Right lobe of liver (tissue), 4 donors: ENCODE measurements around the gene MID1.

ENCODE experiments used
- POLR2A ChIP-seq: fragments of 450-650 bp; IDR thresholded peaks from one replicate; pipeline ENCODE4 v1.6.1; 2017; ENCODE audit warnings: antibody characterized with exemption, mild to moderate bottlenecking
- TF ChIP-seq, protein P1 (sequence below), 4 donors: fragments of 200-600 bp in 3 of 4; fragments of 450-650 bp in 1 of 4; IDR thresholded peaks; one replicate each; pipeline versions ENCODE4 v1.5.1 to v1.8.0; 2016 to 2022; ENCODE audit warnings: antibody characterized with exemption in 4 of 4, mild to moderate bottlenecking in 2 of 4
- donor health status: DM: no; HTN: no; CAD: no.
- donor health status: DM: no; HTN: no; CAD: no.
- donor health status: DM: no; HTN: yes; CAD: no.

DNA sequence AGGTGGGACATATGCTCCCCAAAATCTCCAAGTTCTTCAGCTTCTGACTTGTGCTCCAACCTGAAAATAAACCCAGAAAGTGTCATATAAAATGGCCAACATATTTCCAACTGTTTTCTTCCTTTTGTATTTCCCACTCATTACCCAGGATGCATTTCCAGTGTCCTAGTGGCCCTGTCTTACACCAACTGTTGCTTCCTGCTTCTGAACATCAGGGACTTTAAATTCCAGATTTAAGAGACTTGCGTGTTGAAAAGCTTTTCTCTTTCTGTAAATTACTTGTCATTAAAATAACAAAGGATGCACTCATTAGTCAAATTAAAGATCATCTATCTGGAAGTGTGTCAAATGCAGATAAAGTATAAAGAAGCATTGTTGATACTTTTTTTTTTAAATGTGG is 19.9 kb downstream of the MID1 start:
- no peak for TF ChIP-seq POLR2A
- TF ChIP-seq, protein P1, sequence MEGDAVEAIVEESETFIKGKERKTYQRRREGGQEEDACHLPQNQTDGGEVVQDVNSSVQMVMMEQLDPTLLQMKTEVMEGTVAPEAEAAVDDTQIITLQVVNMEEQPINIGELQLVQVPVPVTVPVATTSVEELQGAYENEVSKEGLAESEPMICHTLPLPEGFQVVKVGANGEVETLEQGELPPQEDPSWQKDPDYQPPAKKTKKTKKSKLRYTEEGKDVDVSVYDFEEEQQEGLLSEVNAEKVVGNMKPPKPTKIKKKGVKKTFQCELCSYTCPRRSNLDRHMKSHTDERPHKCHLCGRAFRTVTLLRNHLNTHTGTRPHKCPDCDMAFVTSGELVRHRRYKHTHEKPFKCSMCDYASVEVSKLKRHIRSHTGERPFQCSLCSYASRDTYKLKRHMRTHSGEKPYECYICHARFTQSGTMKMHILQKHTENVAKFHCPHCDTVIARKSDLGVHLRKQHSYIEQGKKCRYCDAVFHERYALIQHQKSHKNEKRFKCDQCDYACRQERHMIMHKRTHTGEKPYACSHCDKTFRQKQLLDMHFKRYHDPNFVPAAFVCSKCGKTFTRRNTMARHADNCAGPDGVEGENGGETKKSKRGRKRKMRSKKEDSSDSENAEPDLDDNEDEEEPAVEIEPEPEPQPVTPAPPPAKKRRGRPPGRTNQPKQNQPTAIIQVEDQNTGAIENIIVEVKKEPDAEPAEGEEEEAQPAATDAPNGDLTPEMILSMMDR (IDR thresholded peaks at IDR 0.05) = no peak
